ENCODE results near the gene MAP3K2.

Gene MAP3K2

GRCh38 chr2:127377262-127377661, 10.5 kb downstream of the MAP3K2 start:
- H3K9me3 ChIP-seq (ENCODE audit: low read length) = peaks cover 22% of the 10 kb centered on the region
- H3K36me3 ChIP-seq (ENCODE audit: insufficient read depth, low read length) = peaks cover 1% of the 10 kb centered on the region
- no peak overlapping the region for H2AFZ ChIP-seq (ENCODE audit: low read depth, low read length)
- H3K4me3 ChIP-seq (ENCODE audit: low read length) = no peak overlapping the region
- no peaks in the 10 kb centered on the region for H3K27me3 ChIP-seq (ENCODE audit: insufficient read depth, low read length)
- H3K4me1 ChIP-seq (ENCODE audit: insufficient read depth, low read length) = no peaks in the 10 kb centered on the region

- H3K4me3 ChIP-seq (ENCODE audit: low read length) = no peak overlapping the region
- no peaks in the 10 kb centered on the region for H3K4me1 ChIP-seq (ENCODE audit: insufficient read depth, low read length)
- H3K27me3 ChIP-seq (ENCODE audit: insufficient read depth, low read length) = no peaks in the 10 kb centered on the region
- no peaks in the 10 kb centered on the region for H3K36me3 ChIP-seq (ENCODE audit: insufficient read depth, low read length)
- H2AFZ ChIP-seq (ENCODE audit: low read depth, low read length) = no peak overlapping the region
- peaks cover 24% of the 10 kb centered on the region for H3K9me3 ChIP-seq (ENCODE audit: low read length)
Observed at GRCh38 chr2:127376257-127376656, 11.5 kb downstream of the MAP3K2 start.

- Histone ChIP-seq H3K4me3 (ENCODE audit: low read length) (no peak overlapping the region), H3K9me3 (ENCODE audit: low read length) (peaks cover 32% of the 10 kb centered on the region), H3K4me1 (ENCODE audit: insufficient read depth, low read length) (no peaks in the 10 kb centered on the region), H3K27me3 (ENCODE audit: insufficient read depth, low read length) (no peaks in the 10 kb centered on the region), H3K36me3 (ENCODE audit: insufficient read depth, low read length) (no peaks in the 10 kb centered on the region), H2AFZ (ENCODE audit: low read depth, low read length) (no peak overlapping the region)
Observed at GRCh38 chr2:127373362-127374083, 14.3 kb downstream of the MAP3K2 start.

GRCh38 chr2:127371037-127371436, 16.7 kb downstream of the MAP3K2 start:
- Histone ChIP-seq H3K27me3 (ENCODE audit: insufficient read depth, low read length) (no peaks in the 10 kb centered on the region), H3K9me3 (ENCODE audit: low read length) (peaks cover 20% of the 10 kb centered on the region), H3K4me3 (ENCODE audit: low read length) (no peak overlapping the region)

DNA sequence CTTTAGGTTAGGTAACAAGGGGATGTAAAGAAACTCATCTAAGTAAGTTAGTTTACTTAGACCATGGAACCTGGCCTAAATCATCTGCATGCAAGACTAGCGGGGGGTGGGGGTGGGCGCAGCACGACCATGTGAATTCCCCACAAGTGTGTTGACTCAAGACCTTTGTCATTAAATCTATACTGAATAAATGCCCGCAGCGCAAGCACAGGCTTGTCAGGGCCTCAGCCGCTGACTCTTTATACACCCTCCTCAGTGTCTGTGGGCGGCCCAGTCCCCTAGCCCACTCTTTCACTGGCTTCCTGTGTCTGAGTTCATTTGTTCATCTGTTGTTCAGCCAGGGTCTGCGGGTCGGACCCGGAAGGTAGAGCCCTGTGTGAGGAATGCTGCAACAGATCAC, 17.8 kb downstream of the MAP3K2 start:
- Histone ChIP-seq H2AFZ (ENCODE audit: low read depth, low read length) (no peak overlapping the region), H3K27me3 (ENCODE audit: insufficient read depth, low read length) (no peaks in the 10 kb centered on the region)

More at GRCh38 chr2:127371037-127371436, 16.7 kb downstream of the MAP3K2 start:
- Histone ChIP-seq H3K36me3 (ENCODE audit: insufficient read depth, low read length) (no peaks in the 10 kb centered on the region), H2AFZ (ENCODE audit: low read depth, low read length) (no peak overlapping the region), H3K4me1 (ENCODE audit: insufficient read depth, low read length) (no peaks in the 10 kb centered on the region)

GRCh38 chr2:127365211-127365643, 22.5 kb downstream of the MAP3K2 start:
- Histone ChIP-seq H3K9me3 (ENCODE audit: low read length) (peaks cover 6% of the 10 kb centered on the region), H3K27me3 (ENCODE audit: insufficient read depth, low read length) (no peaks in the 10 kb centered on the region), H3K4me3 (ENCODE audit: low read length) (no peak overlapping the region), H2AFZ (ENCODE audit: low read depth, low read length) (no peak overlapping the region), H3K4me1 (ENCODE audit: insufficient read depth, low read length) (no peaks in the 10 kb centered on the region), H3K36me3 (ENCODE audit: insufficient read depth, low read length) (no peaks in the 10 kb centered on the region)

More for the DNA sequence above, 17.8 kb downstream of the MAP3K2 start:
- H3K4me1 ChIP-seq (ENCODE audit: insufficient read depth, low read length) = no peaks in the 10 kb centered on the region
- no peaks in the 10 kb centered on the region for H3K36me3 ChIP-seq (ENCODE audit: insufficient read depth, low read length)
- no peak overlapping the region for H3K4me3 ChIP-seq (ENCODE audit: low read length)
- H3K9me3 ChIP-seq (ENCODE audit: low read length) = peaks cover 14% of the 10 kb centered on the region

- Histone ChIP-seq H3K9me3 (ENCODE audit: low read length) (peaks cover 2% of the 10 kb centered on the region), H2AFZ (ENCODE audit: low read depth, low read length) (no peak overlapping the region), H3K4me3 (ENCODE audit: low read length) (no peak overlapping the region), H3K27me3 (ENCODE audit: insufficient read depth, low read length) (no peaks in the 10 kb centered on the region), H3K4me1 (ENCODE audit: insufficient read depth, low read length) (no peaks in the 10 kb centered on the region), H3K36me3 (ENCODE audit: insufficient read depth, low read length) (no peaks in the 10 kb centered on the region)
Observed at GRCh38 chr2:127362971-127363370, 24.8 kb downstream of the MAP3K2 start.

GRCh38 chr2:127361929-127362885, 25.6 kb downstream of the MAP3K2 start:
- H2AFZ ChIP-seq (ENCODE audit: low read depth, low read length) = no peak overlapping the region
- no peaks in the 10 kb centered on the region for H3K36me3 ChIP-seq (ENCODE audit: insufficient read depth, low read length)
- no peak overlapping the region for H3K4me3 ChIP-seq (ENCODE audit: low read length)
- no peaks in the 10 kb centered on the region for H3K27me3 ChIP-seq (ENCODE audit: insufficient read depth, low read length)
- no peaks in the 10 kb centered on the region for H3K4me1 ChIP-seq (ENCODE audit: insufficient read depth, low read length)
- H3K9me3 ChIP-seq (ENCODE audit: low read length) = peaks cover 4% of the 10 kb centered on the region

DNA sequence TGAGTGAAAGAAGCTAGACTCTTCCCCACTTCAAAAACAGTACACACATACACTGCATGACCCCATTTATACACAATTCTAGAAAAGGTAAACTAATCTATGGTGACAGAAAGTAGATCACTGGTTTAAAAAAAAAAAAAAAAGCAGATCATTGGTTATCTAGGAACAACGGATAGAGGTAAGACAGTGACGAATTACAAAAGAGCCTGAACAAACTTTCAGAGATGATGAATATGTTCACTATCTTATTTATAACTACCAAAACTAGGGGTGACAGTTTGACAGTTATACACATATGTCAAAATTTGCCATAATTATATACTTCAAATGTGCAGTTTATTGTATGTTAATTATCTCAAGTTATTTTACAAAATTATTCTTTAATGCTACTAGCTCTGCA, 27.5 kb downstream of the MAP3K2 start:
- Histone ChIP-seq H3K4me1 (ENCODE audit: insufficient read depth, low read length) (no peaks in the 10 kb centered on the region), H3K9me3 (ENCODE audit: low read length) (peaks cover 7% of the 10 kb centered on the region), H3K4me3 (ENCODE audit: low read length) (no peak overlapping the region), H3K27me3 (ENCODE audit: insufficient read depth, low read length) (no peaks in the 10 kb centered on the region), H2AFZ (ENCODE audit: low read depth, low read length) (no peak overlapping the region), H3K36me3 (ENCODE audit: insufficient read depth, low read length) (no peaks in the 10 kb centered on the region)

DNA sequence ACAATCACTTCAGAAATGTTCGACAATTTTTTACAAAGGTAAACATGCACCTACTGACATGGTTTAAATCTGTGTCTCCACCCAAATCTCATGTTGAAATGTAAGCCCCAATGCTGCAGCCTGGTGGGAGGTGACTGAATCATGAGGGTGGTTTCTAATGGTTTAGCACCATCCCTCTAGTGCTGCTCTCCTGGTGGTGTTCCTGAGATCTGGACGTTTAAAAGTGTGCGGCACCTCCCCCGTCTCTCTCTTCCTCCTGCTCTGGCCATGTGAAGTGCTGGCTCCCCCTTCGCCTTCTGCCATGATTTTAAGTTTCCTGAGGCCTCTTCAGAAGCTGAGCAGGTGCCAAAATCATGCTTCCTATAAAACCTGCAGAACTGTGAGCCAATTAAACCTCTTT, 28.3 kb downstream of the MAP3K2 start:
- H3K9me3 ChIP-seq (ENCODE audit: low read length) = peaks cover 8% of the 10 kb centered on the region

GRCh38 chr2:127358971-127359370, 28.8 kb downstream of the MAP3K2 start:
- H3K4me1 ChIP-seq (ENCODE audit: insufficient read depth, low read length) = no peaks in the 10 kb centered on the region
- peaks cover 10% of the 10 kb centered on the region for H3K9me3 ChIP-seq (ENCODE audit: low read length)
- H3K4me3 ChIP-seq (ENCODE audit: low read length) = no peak overlapping the region
- H3K27me3 ChIP-seq (ENCODE audit: insufficient read depth, low read length) = no peaks in the 10 kb centered on the region
- H3K36me3 ChIP-seq (ENCODE audit: insufficient read depth, low read length) = no peaks in the 10 kb centered on the region
- no peak overlapping the region for H2AFZ ChIP-seq (ENCODE audit: low read depth, low read length)

More for the DNA sequence above, 28.3 kb downstream of the MAP3K2 start:
- Histone ChIP-seq H3K4me3 (ENCODE audit: low read length) (no peak overlapping the region), H2AFZ (ENCODE audit: low read depth, low read length) (no peak overlapping the region), H3K27me3 (ENCODE audit: insufficient read depth, low read length) (no peaks in the 10 kb centered on the region), H3K4me1 (ENCODE audit: insufficient read depth, low read length) (no peaks in the 10 kb centered on the region), H3K36me3 (ENCODE audit: insufficient read depth, low read length) (no peaks in the 10 kb centered on the region)

DNA sequence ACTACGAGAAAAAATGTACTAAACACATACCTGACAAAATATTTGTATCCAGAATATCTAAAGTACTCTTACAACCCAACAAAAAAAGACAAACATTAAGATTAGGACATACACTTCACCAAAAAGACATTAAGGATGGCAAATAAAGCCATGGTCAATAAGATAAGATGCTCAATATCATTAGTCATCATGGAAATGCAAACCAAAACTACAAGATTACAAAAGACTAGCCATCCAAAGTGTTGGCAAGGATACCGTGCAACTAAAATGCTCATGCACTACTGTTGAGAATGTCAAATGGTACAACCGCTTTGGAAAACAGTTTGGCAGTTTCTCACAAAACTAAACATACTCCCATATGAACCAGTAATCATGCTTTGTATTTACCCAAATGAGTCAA, 29.7 kb downstream of the MAP3K2 start:
- H3K36me3 ChIP-seq (ENCODE audit: insufficient read depth, low read length) = no peaks in the 10 kb centered on the region
- H2AFZ ChIP-seq (ENCODE audit: low read depth, low read length) = no peak overlapping the region
- no peak overlapping the region for H3K4me3 ChIP-seq (ENCODE audit: low read length)
- H3K27me3 ChIP-seq (ENCODE audit: insufficient read depth, low read length) = no peaks in the 10 kb centered on the region
- no peaks in the 10 kb centered on the region for H3K4me1 ChIP-seq (ENCODE audit: insufficient read depth, low read length)
- peaks cover 10% of the 10 kb centered on the region for H3K9me3 ChIP-seq (ENCODE audit: low read length)

DNA sequence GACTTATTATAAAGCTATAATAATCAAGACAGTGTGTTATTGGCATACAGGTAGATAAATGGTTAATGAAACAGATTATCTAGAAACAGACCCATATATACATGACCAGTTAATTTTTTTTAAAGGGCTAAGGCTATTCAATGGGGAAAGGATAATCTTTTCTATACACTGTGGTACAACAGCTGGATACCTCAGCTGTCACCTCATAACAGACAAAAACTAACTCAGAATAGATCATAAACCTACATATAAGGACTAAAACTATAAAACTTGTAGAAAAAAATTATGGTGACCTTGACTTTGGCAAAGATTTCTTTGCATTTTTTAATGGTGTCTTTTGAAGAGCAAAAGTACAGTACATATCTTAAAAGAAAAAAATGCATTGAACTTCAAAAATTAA, 30.2 kb downstream of the MAP3K2 start:
- Histone ChIP-seq H3K4me3 (ENCODE audit: low read length) (no peak overlapping the region), H3K4me1 (ENCODE audit: insufficient read depth, low read length) (no peaks in the 10 kb centered on the region), H3K27me3 (ENCODE audit: insufficient read depth, low read length) (no peaks in the 10 kb centered on the region), H3K36me3 (ENCODE audit: insufficient read depth, low read length) (no peaks in the 10 kb centered on the region), H2AFZ (ENCODE audit: low read depth, low read length) (no peak overlapping the region), H3K9me3 (ENCODE audit: low read length) (peaks cover 10% of the 10 kb centered on the region)

Measured in neuron (in vitro differentiated cells).